ENCODE results near the gene OR51L1.

OR51L1 gene

GRCh38 chr11:5042091-5042490 lies 47.4 kb downstream of the OR51L1 start:
- Histone ChIP-seq H3K23ac (ENCODE audit: low read length) (no peak overlapping the region), H4K12ac (ENCODE audit: low read depth, low read length) (no peak overlapping the region), H3K18ac (ENCODE audit: low read length) (no peak overlapping the region), H2BK5ac (ENCODE audit: low read depth, low read length, poor library complexity) (no peak overlapping the region), H3K4ac (ENCODE audit: low read depth, low read length) (no peak overlapping the region), H4K8ac (ENCODE audit: low read depth, low read length) (no peak overlapping the region), H2BK120ac (ENCODE audit: insufficient read depth, low read length, poor library complexity) (no peak overlapping the region), H3K79me2 (ENCODE audit: control insufficient read depth, insufficient read depth, low read length, poor library complexity) (no peaks in the 10 kb centered on the region), H2AFZ (ENCODE audit: insufficient read depth, low read length, poor library complexity) (no peak overlapping the region), H3K27ac (ENCODE audit: low read depth, low read length) (no peak overlapping the region), H3K79me1 (ENCODE audit: low read length) (no peaks in the 10 kb centered on the region), H3K27me3 (ENCODE audit: insufficient read depth, low read length) (no peaks in the 10 kb centered on the region), H3K36me3 (ENCODE audit: control insufficient read depth in 1 of 2, insufficient read depth in 2 of 2, low read length in 2 of 2) (no peaks in the 10 kb centered on the region), H3K14ac (ENCODE audit: low read length) (no peak overlapping the region), H2AK5ac (ENCODE audit: low read length) (no peak overlapping the region), H3K4me3 (ENCODE audit: low read depth, low read length) (no peak overlapping the region), H3K4me1 (ENCODE audit: control insufficient read depth in 1 of 2, insufficient read depth in 2 of 2, low read length in 2 of 2) (peaks cover 2% of the 10 kb centered on the region in 2 experiments), H4K91ac (ENCODE audit: low read depth, low read length) (no peak overlapping the region), H3K4me2 (ENCODE audit: low read length) (no peak overlapping the region), H3K9me3 (ENCODE audit: insufficient read depth, low read depth, low read length) (no peaks in the 10 kb centered on the region), H3K9ac (ENCODE audit: low read length) (no peak overlapping the region), H2BK12ac (ENCODE audit: low read length) (no peak overlapping the region)
- WGBS (ENCODE audit: extremely low coverage, insufficient coverage, insufficient read length): no CpG with 5 or more reads among the region's 3 CpGs
- DNase-seq: peak; percentile 42 to 80

- no peak overlapping the region for H3K4me3 ChIP-seq (ENCODE audit: low read depth, low read length)
- H3K4ac ChIP-seq (ENCODE audit: low read depth, low read length): no peak overlapping the region
- no peak overlapping the region for H4K8ac ChIP-seq (ENCODE audit: low read depth, low read length)
- H3K23ac ChIP-seq (ENCODE audit: low read length): no peak overlapping the region
- no peak overlapping the region for H2BK120ac ChIP-seq (ENCODE audit: insufficient read depth, low read length, poor library complexity)
- H3K79me2 ChIP-seq (ENCODE audit: control insufficient read depth, insufficient read depth, low read length, poor library complexity): no peaks in the 10 kb centered on the region
- no peak overlapping the region for H3K9ac ChIP-seq (ENCODE audit: low read length)
- no peak overlapping the region for H3K18ac ChIP-seq (ENCODE audit: low read length)
- H3K4me2 ChIP-seq (ENCODE audit: low read length): no peak overlapping the region
- no peak overlapping the region for H2AK5ac ChIP-seq (ENCODE audit: low read length)
- no peaks in the 10 kb centered on the region for H3K36me3 ChIP-seq (ENCODE audit: control insufficient read depth in 1 of 2, insufficient read depth in 2 of 2, low read length in 2 of 2)
- H3K27me3 ChIP-seq (ENCODE audit: insufficient read depth, low read length): no peaks in the 10 kb centered on the region
- no peak overlapping the region for H3K14ac ChIP-seq (ENCODE audit: low read length)
- H2AFZ ChIP-seq (ENCODE audit: insufficient read depth, low read length, poor library complexity): no peak overlapping the region
- H2BK5ac ChIP-seq (ENCODE audit: low read depth, low read length, poor library complexity): no peak overlapping the region
- no peak overlapping the region for H3K27ac ChIP-seq (ENCODE audit: low read depth, low read length)
- no peaks in the 10 kb centered on the region for H3K4me1 ChIP-seq (ENCODE audit: control insufficient read depth in 1 of 2, insufficient read depth in 2 of 2, low read length in 2 of 2)
- no CpG with 5 or more reads among the region's 2 CpGs for WGBS (ENCODE audit: extremely low coverage, insufficient coverage, insufficient read length)
- H3K9me3 ChIP-seq (ENCODE audit: insufficient read depth, low read depth, low read length): no peaks in the 10 kb centered on the region
- H4K12ac ChIP-seq (ENCODE audit: low read depth, low read length): no peak overlapping the region
- H4K91ac ChIP-seq (ENCODE audit: low read depth, low read length): no peak overlapping the region
- DNase-seq: peak; percentile 48 to 88
- no peak overlapping the region for H2BK12ac ChIP-seq (ENCODE audit: low read length)
- H3K79me1 ChIP-seq (ENCODE audit: low read length): no peaks in the 10 kb centered on the region
Observed at GRCh38 chr11:5043380-5043779, 48.7 kb downstream of the OR51L1 start.

GRCh38 chr11:5046226-5046625 lies 51.6 kb downstream of the OR51L1 start, which contains the start of gene OR52J3:
OR52J3 (plus strand) TSS chr11:5046526; CDS start chr11:5046526, 0 bp downstream.
- Histone ChIP-seq H3K4me3 (ENCODE audit: low read depth, low read length) (no peak within 1 kb of the TSS), H2BK120ac (ENCODE audit: insufficient read depth, low read length, poor library complexity) (no peak within 1 kb of the TSS), H4K91ac (ENCODE audit: low read depth, low read length) (no peak within 1 kb of the TSS), H3K9me3 (ENCODE audit: insufficient read depth, low read depth, low read length) (no peaks in the 10 kb centered on the region), H2AFZ (ENCODE audit: insufficient read depth, low read length, poor library complexity) (no peak within 1 kb of the TSS), H3K4me2 (ENCODE audit: low read length) (no peak within 1 kb of the TSS), H3K79me1 (ENCODE audit: low read length) (no peaks in the 10 kb centered on the region), H3K4me1 (ENCODE audit: control insufficient read depth in 1 of 2, insufficient read depth in 2 of 2, low read length in 2 of 2) (no peaks in the 10 kb centered on the region), H3K36me3 (ENCODE audit: control insufficient read depth in 1 of 2, insufficient read depth in 2 of 2, low read length in 2 of 2) (no peaks in the 10 kb centered on the region), H3K27me3 (ENCODE audit: insufficient read depth, low read length) (no peaks in the 10 kb centered on the region), H3K27ac (ENCODE audit: low read depth, low read length) (no peak within 1 kb of the TSS), H3K23ac (ENCODE audit: low read length) (no peak within 1 kb of the TSS), H3K18ac (ENCODE audit: low read length) (no peak within 1 kb of the TSS), H4K12ac (ENCODE audit: low read depth, low read length) (no peak within 1 kb of the TSS), H2BK12ac (ENCODE audit: low read length) (no peak within 1 kb of the TSS), H4K8ac (ENCODE audit: low read depth, low read length) (no peak within 1 kb of the TSS), H3K9ac (ENCODE audit: low read length) (no peak within 1 kb of the TSS), H2BK5ac (ENCODE audit: low read depth, low read length, poor library complexity) (no peak within 1 kb of the TSS), H3K79me2 (ENCODE audit: control insufficient read depth, insufficient read depth, low read length, poor library complexity) (no peaks in the 10 kb centered on the region), H3K4ac (ENCODE audit: low read depth, low read length) (no peak within 1 kb of the TSS), H2AK5ac (ENCODE audit: low read length) (no peak within 1 kb of the TSS), H3K14ac (ENCODE audit: low read length) (no peak within 1 kb of the TSS)
- WGBS (ENCODE audit: extremely low coverage, insufficient coverage, insufficient read length): no CpG with 5 or more reads among the region's 1 CpG
- peak in 1 of 2 donors; percentile 16 for DNase-seq

DNA sequence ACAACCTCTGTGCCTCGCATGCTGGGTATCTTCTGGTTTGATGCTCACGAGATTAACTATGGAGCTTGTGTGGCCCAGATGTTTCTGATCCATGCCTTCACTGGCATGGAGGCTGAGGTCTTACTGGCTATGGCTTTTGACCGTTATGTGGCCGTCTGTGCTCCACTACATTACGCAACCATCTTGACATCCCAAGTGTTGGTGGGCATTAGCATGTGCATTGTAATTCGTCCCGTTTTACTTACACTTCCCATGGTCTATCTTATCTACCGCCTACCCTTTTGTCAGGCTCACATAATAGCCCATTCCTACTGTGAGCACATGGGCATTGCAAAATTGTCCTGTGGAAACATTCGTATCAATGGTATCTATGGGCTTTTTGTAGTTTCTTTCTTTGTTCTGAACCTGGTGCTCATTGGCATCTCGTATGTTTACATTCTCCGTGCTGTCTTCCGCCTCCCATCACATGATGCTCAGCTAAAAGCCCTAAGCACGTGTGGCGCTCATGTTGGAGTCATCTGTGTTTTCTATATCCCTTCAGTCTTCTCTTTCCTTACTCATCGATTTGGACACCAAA lies 52.2 kb downstream of the OR51L1 start:
- no peak overlapping the region for H3K23ac ChIP-seq (ENCODE audit: low read length)
- no peak overlapping the region for H3K18ac ChIP-seq (ENCODE audit: low read length)
- DNase-seq: peak; percentile 52 to 78
- no peaks in the 10 kb centered on the region for H3K9me3 ChIP-seq (ENCODE audit: insufficient read depth, low read depth, low read length)
- H2BK5ac ChIP-seq (ENCODE audit: low read depth, low read length, poor library complexity): no peak overlapping the region
- no peak overlapping the region for H3K27ac ChIP-seq (ENCODE audit: low read depth, low read length)
- H4K12ac ChIP-seq (ENCODE audit: low read depth, low read length): no peak overlapping the region
- no peak overlapping the region for H2AK5ac ChIP-seq (ENCODE audit: low read length)
- H3K14ac ChIP-seq (ENCODE audit: low read length): no peak overlapping the region
- H3K79me1 ChIP-seq (ENCODE audit: low read length): no peaks in the 10 kb centered on the region
- H2AFZ ChIP-seq (ENCODE audit: insufficient read depth, low read length, poor library complexity): no peak overlapping the region
- H3K4me3 ChIP-seq (ENCODE audit: low read depth, low read length): no peak overlapping the region
- no peak overlapping the region for H3K4ac ChIP-seq (ENCODE audit: low read depth, low read length)
- no peaks in the 10 kb centered on the region for H3K4me1 ChIP-seq (ENCODE audit: control insufficient read depth in 1 of 2, insufficient read depth in 2 of 2, low read length in 2 of 2)
- no peak overlapping the region for H3K9ac ChIP-seq (ENCODE audit: low read length)
- H3K27me3 ChIP-seq (ENCODE audit: insufficient read depth, low read length): no peaks in the 10 kb centered on the region
- no peak overlapping the region for H4K91ac ChIP-seq (ENCODE audit: low read depth, low read length)
- no peaks in the 10 kb centered on the region for H3K36me3 ChIP-seq (ENCODE audit: control insufficient read depth in 1 of 2, insufficient read depth in 2 of 2, low read length in 2 of 2)
- H3K79me2 ChIP-seq (ENCODE audit: control insufficient read depth, insufficient read depth, low read length, poor library complexity): no peaks in the 10 kb centered on the region
- no peak overlapping the region for H2BK120ac ChIP-seq (ENCODE audit: insufficient read depth, low read length, poor library complexity)
- no CpG with 5 or more reads among the region's 15 CpGs for WGBS (ENCODE audit: extremely low coverage, insufficient coverage, insufficient read length)
- no peak overlapping the region for H4K8ac ChIP-seq (ENCODE audit: low read depth, low read length)
- no peak overlapping the region for H3K4me2 ChIP-seq (ENCODE audit: low read length)
- no peak overlapping the region for H2BK12ac ChIP-seq (ENCODE audit: low read length)

Data from trophoblast cell (in vitro differentiated cells and primary cell).